ENCODE results near the gene UCP2.
A peak's percentile ranks its signal among the peaks of the same experiment; 100 is the strongest.

Gene UCP2

GRCh38 chr11:74021998-74022397 is 39.4 kb upstream of the UCP2 start:
- TF ChIP-seq CTCF (IDR thresholded peaks at IDR 0.05; ENCODE audit: low read depth, low read length) = no peak
- no peak overlapping the region for H3K4me3 ChIP-seq (replicated peaks in 1 of 2; ENCODE audit: low read depth in 2 of 2, low read length in 2 of 2)
- no peak for DNase-seq (ENCODE audit: low read depth in 2 of 2)

GRCh38 chr11:74020539-74020938 is 37.9 kb upstream of the UCP2 start:
- H3K4me3 ChIP-seq (replicated peaks in 1 of 2; ENCODE audit: low read depth in 2 of 2, low read length in 2 of 2) = no peak overlapping the region
- TF ChIP-seq CTCF (IDR thresholded peaks at IDR 0.05; ENCODE audit: low read depth, low read length) = no peak
- no peak for DNase-seq (ENCODE audit: low read depth in 2 of 2)

- no peak overlapping the region for H3K4me3 ChIP-seq (replicated peaks in 1 of 2; ENCODE audit: low read depth in 2 of 2, low read length in 2 of 2)
- TF ChIP-seq CTCF (IDR thresholded peaks at IDR 0.05; ENCODE audit: low read depth, low read length) = no peak
- peak in 1 of 2 donors; percentile 29 for DNase-seq (ENCODE audit: low read depth in 2 of 2)
These were observed 37.2 kb upstream of the UCP2 start for GRCh38 chr11:74019860-74020259.

GRCh38 chr11:74019104-74019738 is 36.6 kb upstream of the UCP2 start:
- peak in 1 of 2 donors; percentile 7 for DNase-seq (ENCODE audit: low read depth in 2 of 2)
- no peak overlapping the region for H3K4me3 ChIP-seq (replicated peaks in 1 of 2; ENCODE audit: low read depth in 2 of 2, low read length in 2 of 2)
- no peak for TF ChIP-seq CTCF (IDR thresholded peaks at IDR 0.05; ENCODE audit: low read depth, low read length)

GRCh38 chr11:74018331-74019005 is 35.8 kb upstream of the UCP2 start:
- no peak overlapping the region for H3K4me3 ChIP-seq (replicated peaks in 1 of 2; ENCODE audit: low read depth in 2 of 2, low read length in 2 of 2)
- DNase-seq (ENCODE audit: low read depth in 2 of 2) = peak; percentile 88 to 98
- TF ChIP-seq CTCF (IDR thresholded peaks at IDR 0.05; ENCODE audit: low read depth, low read length) = no peak

- no peak for TF ChIP-seq CTCF (IDR thresholded peaks at IDR 0.05; ENCODE audit: low read depth, low read length)
- DNase-seq (ENCODE audit: low read depth in 2 of 2) = no peak
- no peak overlapping the region for H3K4me3 ChIP-seq (replicated peaks in 1 of 2; ENCODE audit: low read depth in 2 of 2, low read length in 2 of 2)
These were observed 35.0 kb upstream of the UCP2 start for GRCh38 chr11:74017631-74018030.

Measured in cardiac fibroblast (primary cell).